Measurements from ENCODE around the gene EFCAB7. TPM values are rescaled to one million over a fixed set of nuclear protein-coding genes. Genes with fewer than 3 reads are reported as not detected.

Gene EFCAB7
- total and polyA plus RNA-seq, 10 donors, result 2.9 to 8.2 (median 6.0) TPM

DNA sequence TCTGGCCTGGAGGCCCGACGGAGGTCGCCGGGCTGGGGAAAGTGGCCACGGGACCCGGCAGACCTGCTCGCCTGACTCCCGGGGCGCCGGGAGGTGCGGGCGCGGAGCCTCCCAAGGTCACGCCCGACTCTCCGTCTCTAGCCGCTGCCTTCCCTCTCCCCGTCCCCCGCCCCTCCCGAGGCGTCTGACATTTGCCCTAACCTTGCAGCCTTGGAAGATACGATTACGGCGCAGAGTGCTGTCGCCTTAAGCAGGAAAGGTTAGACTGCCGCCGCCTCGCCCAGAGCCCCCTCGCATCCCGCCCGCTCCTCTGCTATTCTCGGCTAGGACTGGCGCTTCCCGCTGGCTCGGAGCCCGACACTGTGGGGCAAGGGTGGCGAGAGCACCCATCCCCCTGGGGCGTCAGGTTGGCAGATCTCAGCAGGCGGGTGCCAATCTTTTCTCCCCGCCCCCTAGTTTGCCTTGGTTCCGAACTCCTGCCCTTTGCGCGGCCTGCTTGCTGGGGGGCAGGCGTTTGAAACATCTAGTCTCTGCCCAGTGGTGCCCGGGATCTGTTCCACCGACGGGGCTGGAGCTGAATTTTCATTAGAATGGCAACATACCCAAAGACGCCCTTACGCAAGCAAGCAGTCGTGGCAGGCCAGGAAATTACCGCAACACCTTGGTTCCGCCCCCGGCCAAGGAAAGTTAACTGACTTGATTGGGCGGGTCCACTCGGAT lies 70.7 kb downstream of the EFCAB7 start:
- Histone ChIP-seq H3K27me3 (replicated peaks in 1 of 7) (no peaks in the 10 kb centered on the region), H3K4me1 (peaks cover 4 to 35% (median 15%) of the 10 kb centered on the region in 6 donors), H3K4me3 (peak overlapping the region; percentile 73 to 88 (median 84)), H3K36me3 (no peaks in the 10 kb centered on the region), H3K9me3 (no peaks in the 10 kb centered on the region), H3K27ac (peak overlapping the region; percentile 92 to 99 (median 96))
- WGBS, 5 donors, result 2 to 8% (median 4%) methylated on average over 34 to 55 of the region's 55 CpGs
- peak; percentile 93 for DNase-seq
- TF ChIP-seq POLR2A (IDR thresholded peaks at IDR 0.05) (no peak), POLR2AphosphoS5 (IDR thresholded peaks at IDR 0.05) (peak; percentile 66 to 73 (median 69))
- TF ChIP-seq, protein P1, sequence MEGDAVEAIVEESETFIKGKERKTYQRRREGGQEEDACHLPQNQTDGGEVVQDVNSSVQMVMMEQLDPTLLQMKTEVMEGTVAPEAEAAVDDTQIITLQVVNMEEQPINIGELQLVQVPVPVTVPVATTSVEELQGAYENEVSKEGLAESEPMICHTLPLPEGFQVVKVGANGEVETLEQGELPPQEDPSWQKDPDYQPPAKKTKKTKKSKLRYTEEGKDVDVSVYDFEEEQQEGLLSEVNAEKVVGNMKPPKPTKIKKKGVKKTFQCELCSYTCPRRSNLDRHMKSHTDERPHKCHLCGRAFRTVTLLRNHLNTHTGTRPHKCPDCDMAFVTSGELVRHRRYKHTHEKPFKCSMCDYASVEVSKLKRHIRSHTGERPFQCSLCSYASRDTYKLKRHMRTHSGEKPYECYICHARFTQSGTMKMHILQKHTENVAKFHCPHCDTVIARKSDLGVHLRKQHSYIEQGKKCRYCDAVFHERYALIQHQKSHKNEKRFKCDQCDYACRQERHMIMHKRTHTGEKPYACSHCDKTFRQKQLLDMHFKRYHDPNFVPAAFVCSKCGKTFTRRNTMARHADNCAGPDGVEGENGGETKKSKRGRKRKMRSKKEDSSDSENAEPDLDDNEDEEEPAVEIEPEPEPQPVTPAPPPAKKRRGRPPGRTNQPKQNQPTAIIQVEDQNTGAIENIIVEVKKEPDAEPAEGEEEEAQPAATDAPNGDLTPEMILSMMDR (IDR thresholded peaks at IDR 0.05 in 8 of 11, conservative IDR thresholded peaks at IDR 0.05 in 3 of 11), result no peak
- intact Hi-C loops (cut with DNase I; ENCODE audit: low total_unique reads), result no loop called here

DNA sequence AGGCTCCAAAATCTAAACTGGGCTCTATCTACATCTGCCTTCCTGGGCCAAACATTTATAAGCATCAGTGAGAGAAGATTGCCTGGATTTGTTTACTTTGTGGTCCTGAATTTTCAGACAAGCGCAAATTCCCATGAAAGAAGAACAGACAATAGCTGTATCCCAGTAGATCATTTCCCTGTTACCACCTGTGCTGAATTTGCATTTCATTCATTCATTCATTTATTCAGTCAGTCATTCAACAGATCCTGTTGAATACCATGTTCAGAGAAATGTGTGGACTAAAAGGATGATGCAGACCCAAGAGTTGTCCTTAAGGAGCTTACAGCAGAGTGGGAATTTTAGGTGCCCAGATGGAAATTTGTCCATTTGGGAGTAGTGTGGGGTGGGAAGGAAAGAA lies 72.1 kb downstream of the EFCAB7 start:
- H3K36me3 ChIP-seq, result peaks cover 0 to 5% (median 0%) of the 10 kb centered on the region in 6 donors
- H3K4me1 ChIP-seq, result peaks cover 4 to 35% (median 15%) of the 10 kb centered on the region in 6 donors
- peak overlapping the region in 1 of 8 donors; percentile 98 for H3K27ac ChIP-seq
- no peak overlapping the region for H3K4me3 ChIP-seq
- no peak for DNase-seq
- TF ChIP-seq POLR2AphosphoS5 (IDR thresholded peaks at IDR 0.05) (no peak), POLR2A (IDR thresholded peaks at IDR 0.05) (no peak)
- TF ChIP-seq, protein P1 (IDR thresholded peaks at IDR 0.05 in 8 of 11, conservative IDR thresholded peaks at IDR 0.05 in 3 of 11), result no peak
- H3K9me3 ChIP-seq, result no peaks in the 10 kb centered on the region
- intact Hi-C loops (cut with DNase I; ENCODE audit: low total_unique reads), result no loop called here
- 96 to 100% (median 100%) methylated on average over 1 of the region's 1 CpG for WGBS, 5 donors
- H3K27me3 ChIP-seq (replicated peaks in 1 of 7), result no peaks in the 10 kb centered on the region

DNA sequence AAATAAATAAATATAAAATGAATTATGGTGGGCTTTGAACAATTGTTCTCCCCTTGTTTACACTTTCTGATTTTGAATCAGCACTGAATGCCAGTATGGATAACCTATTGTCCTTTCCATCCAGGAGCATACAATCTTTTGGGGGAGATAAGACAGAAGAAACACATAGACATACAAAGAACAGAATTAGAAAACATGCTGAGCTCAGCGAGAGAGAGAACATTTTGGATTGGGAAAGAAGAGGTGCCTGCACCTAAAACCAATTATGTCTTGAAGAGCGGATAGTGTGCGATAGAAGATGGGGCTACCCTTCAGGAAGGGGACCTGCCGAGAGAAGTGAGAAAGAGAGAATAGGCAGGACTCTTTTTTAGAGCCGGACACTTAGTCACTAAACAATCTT lies 76.5 kb downstream of the EFCAB7 start:
- Histone ChIP-seq H3K27ac (no peak overlapping the region), H3K4me3 (no peak overlapping the region), H3K27me3 (replicated peaks in 1 of 7) (no peaks in the 10 kb centered on the region), H3K9me3 (no peaks in the 10 kb centered on the region), H3K4me1 (peaks cover 0 to 13% (median 5%) of the 10 kb centered on the region in 6 donors), H3K36me3 (peaks cover 0 to 5% (median 0%) of the 10 kb centered on the region in 6 donors)
- intact Hi-C loops (cut with DNase I; ENCODE audit: low total_unique reads), result no loop called here
- TF ChIP-seq, protein P1 (IDR thresholded peaks at IDR 0.05 in 8 of 11, conservative IDR thresholded peaks at IDR 0.05 in 3 of 11), result no peak
- TF ChIP-seq POLR2A (IDR thresholded peaks at IDR 0.05), result no peak
- TF ChIP-seq POLR2AphosphoS5 (IDR thresholded peaks at IDR 0.05), result no peak
- no peak for DNase-seq
- WGBS, 5 donors, result 91 to 99% (median 96%) methylated on average over 5 of the region's 5 CpGs

DNA sequence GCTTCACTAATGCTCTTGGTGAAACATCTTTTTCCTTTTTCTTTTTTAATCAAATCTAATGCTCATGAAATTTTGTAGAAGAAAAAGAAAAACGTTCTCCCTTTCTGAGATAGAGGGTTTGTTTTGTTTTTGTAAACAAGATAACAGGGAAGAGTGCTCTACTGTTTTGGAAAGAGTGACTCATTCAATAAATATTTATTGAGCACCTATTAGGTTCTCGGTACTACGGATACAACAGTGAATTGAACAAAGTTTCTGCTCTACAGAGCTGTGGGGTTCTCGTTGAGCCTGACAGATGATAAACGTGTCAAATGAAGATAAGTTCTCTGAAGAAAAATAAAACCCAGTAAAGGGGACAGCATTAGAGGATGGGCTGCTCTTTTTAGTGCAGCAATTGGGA lies 76.9 kb downstream of the EFCAB7 start:
- 87 to 91% (median 88%) methylated on average over 5 of the region's 5 CpGs for WGBS, 5 donors
- no peak for DNase-seq
- H3K4me3 ChIP-seq, result no peak overlapping the region
- no peak overlapping the region for H3K27ac ChIP-seq
- H3K9me3 ChIP-seq, result no peaks in the 10 kb centered on the region
- peaks cover 0 to 8% (median under 1%) of the 10 kb centered on the region in 6 donors for H3K4me1 ChIP-seq
- H3K27me3 ChIP-seq (replicated peaks in 1 of 7), result no peaks in the 10 kb centered on the region
- intact Hi-C loops (cut with DNase I; ENCODE audit: low total_unique reads), result no loop called here
- peaks cover 0 to 5% (median 0%) of the 10 kb centered on the region in 6 donors for H3K36me3 ChIP-seq
- TF ChIP-seq, protein P1 (IDR thresholded peaks at IDR 0.05 in 8 of 11, conservative IDR thresholded peaks at IDR 0.05 in 3 of 11), result no peak
- TF ChIP-seq POLR2AphosphoS5 (IDR thresholded peaks at IDR 0.05) (no peak), POLR2A (IDR thresholded peaks at IDR 0.05) (no peak)
